H9 (cell line): ENCODE results near the gene OLFM1. TPM values are rescaled to one million over a fixed set of nuclear protein-coding genes. Genes with fewer than 3 reads are reported as not detected.

ENCODE experiments used
- DNase-seq: peaks from one replicate; pipeline ENCODE4 v3.0.0-alpha.2; 2017
- H2AFZ ChIP-seq: one replicate; pipeline ENCODE4 v1.6.1; 2013; ENCODE audit warnings: mild to moderate bottlenecking, low read length, control low read depth, moderate library complexity
- H2AK5ac ChIP-seq: 2 replicates; pipeline ENCODE4 v1.6.1; 2013; ENCODE audit warnings: low read length, control low read depth, mixed read lengths; ENCODE audit not compliant: insufficient read length
- H2BK120ac ChIP-seq: one replicate; pipeline ENCODE4 v1.6.1; 2013; ENCODE audit warnings: low read depth, mild to moderate bottlenecking, low read length, control low read depth, inconsistent platforms; ENCODE audit not compliant: poor library complexity, severe bottlenecking
- H2BK12ac ChIP-seq: 2 replicates; pipeline ENCODE4 v1.6.1; 2013; ENCODE audit warnings: low read length, control low read depth, mixed read lengths, low read depth; ENCODE audit not compliant: insufficient read length
- H2BK15ac ChIP-seq: 2 replicates; pipeline ENCODE4 v1.6.1; 2013; ENCODE audit warnings: low read depth, low read length, control low read depth
- H2BK20ac ChIP-seq: one replicate; pipeline ENCODE4 v1.6.1; 2013; ENCODE audit warnings: low read depth, mild to moderate bottlenecking, low read length, control low read depth, inconsistent platforms; ENCODE audit not compliant: poor library complexity, severe bottlenecking
- H2BK5ac ChIP-seq: 2 replicates; pipeline ENCODE4 v1.6.1; 2013; ENCODE audit warnings: low read length, control low read depth, mixed read lengths; ENCODE audit not compliant: insufficient read length
- H3K14ac ChIP-seq: 2 replicates; pipeline ENCODE4 v1.6.1; 2013; ENCODE audit warnings: low read length, control low read depth; ENCODE audit not compliant: insufficient read depth
- H3K18ac ChIP-seq: 2 replicates; pipeline ENCODE4 v1.6.1; 2013; ENCODE audit warnings: low read depth, mild to moderate bottlenecking, mixed read lengths, low read length, control low read depth; ENCODE audit not compliant: insufficient read length
- H3K23ac ChIP-seq: 2 replicates; pipeline ENCODE4 v1.6.1; 2013; ENCODE audit warnings: low read length, control low read depth, mixed read lengths, low read depth; ENCODE audit not compliant: insufficient read length
- H3K23me2 ChIP-seq: 2 replicates; pipeline ENCODE4 v1.6.1; 2013; ENCODE audit warnings: low read depth, mild to moderate bottlenecking, mixed read lengths, low read length, control low read depth; ENCODE audit not compliant: insufficient read length, poor library complexity, severe bottlenecking
- H3K27ac ChIP-seq: 2 replicates; pipeline ENCODE4 v1.5.1; 2013; ENCODE audit warnings: low read length, control low read depth, mixed read lengths, low read depth; ENCODE audit not compliant: insufficient read length
- H3K27me3 ChIP-seq: 2 replicates; pipeline ENCODE4 v1.6.1; 2013; ENCODE audit warnings: low read length, control low read depth, inconsistent platforms; ENCODE audit not compliant: insufficient read depth
- H3K4ac ChIP-seq: 2 replicates; pipeline ENCODE4 v1.6.1; 2013; ENCODE audit warnings: low read depth, mild to moderate bottlenecking, control low read depth, inconsistent platforms, low read length, moderate library complexity
- H3K4me1 ChIP-seq: 2 replicates; pipeline ENCODE4 v1.6.1; 2013; ENCODE audit warnings: low read length, control low read depth, inconsistent platforms; ENCODE audit not compliant: insufficient read depth
- H3K4me2 ChIP-seq: 2 replicates; pipeline ENCODE4 v1.6.1; 2013; ENCODE audit warnings: low read length, control low read depth, mixed read lengths; ENCODE audit not compliant: insufficient read length, insufficient read depth
- H3K56ac ChIP-seq: 2 replicates; pipeline ENCODE4 v1.6.1; 2013; ENCODE audit warnings: low read depth, mild to moderate bottlenecking, mixed read lengths, low read length, control low read depth; ENCODE audit not compliant: insufficient read length
- H3K79me1 ChIP-seq: 2 replicates; pipeline ENCODE4 v1.6.1; 2013; ENCODE audit warnings: low read depth, mild to moderate bottlenecking, moderate library complexity, low read length, control low read depth, inconsistent platforms; ENCODE audit not compliant: insufficient read depth, poor library complexity, severe bottlenecking
- H3K79me2 ChIP-seq: 2 replicates; pipeline ENCODE4 v1.6.1; 2013; ENCODE audit warnings: low read length, control low read depth, inconsistent platforms; ENCODE audit not compliant: insufficient read depth
- H3K9ac ChIP-seq: 2 replicates; pipeline ENCODE4 v1.6.1; 2013; ENCODE audit warnings: low read length, control low read depth, mixed read lengths; ENCODE audit not compliant: insufficient read length; ENCODE audit errors: extremely low read depth
- H3K9me3 ChIP-seq: one replicate; pipeline ENCODE4 v1.6.1; 2013; ENCODE audit warnings: low read depth, low read length, inconsistent platforms; ENCODE audit not compliant: control insufficient read depth
- H3T11ph ChIP-seq: one replicate; pipeline ENCODE4 v1.6.1; 2013; ENCODE audit warnings: mild to moderate bottlenecking, low read length, control low read depth, inconsistent platforms
- H4K20me1 ChIP-seq: one replicate; pipeline ENCODE4 v1.6.1; 2013; ENCODE audit not compliant: control insufficient read depth, insufficient read length, insufficient read depth
- H4K5ac ChIP-seq: 2 replicates; pipeline ENCODE4 v1.6.1; 2013; ENCODE audit warnings: low read depth, mild to moderate bottlenecking, mixed read lengths, low read length, control low read depth; ENCODE audit not compliant: insufficient read length
- H4K8ac ChIP-seq: replicated peaks from 2 replicates; pipeline ENCODE4 v1.6.1; 2013; ENCODE audit warnings: low read length, control low read depth, mixed read lengths, low read depth; ENCODE audit not compliant: insufficient read length
- H4K91ac ChIP-seq: 2 replicates; pipeline ENCODE4 v1.6.1; 2013; ENCODE audit warnings: low read depth, mild to moderate bottlenecking, moderate library complexity, mixed read lengths, low read length, control low read depth; ENCODE audit not compliant: insufficient read length
- H3K27ac Mint-ChIP-seq, 3 experiments: 2 replicates in 2 of 3; 3 replicates in 1 of 3; pipeline ENCODE4 v1.8.0; 2020 to 2021; ENCODE audit warnings: mixed read lengths in 3 of 3, mild to moderate bottlenecking in 1 of 3, moderate library complexity in 1 of 3
- H3K27me3 Mint-ChIP-seq: 2 replicates; pipeline ENCODE4 v1.8.0; 2021; ENCODE audit warnings: low read depth, mild to moderate bottlenecking, moderate library complexity, mixed read lengths
- H3K36me3 Mint-ChIP-seq, 3 experiments: 2 replicates in 2 of 3; 3 replicates in 1 of 3; pipeline ENCODE4 v1.8.0; 2020 to 2021; ENCODE audit warnings: low read depth in 3 of 3, mixed read lengths in 3 of 3; ENCODE audit not compliant: insufficient read depth in 1 of 3
- H3K4me1 Mint-ChIP-seq, 2 experiments: 2 replicates each; pipeline ENCODE4 v1.8.0; 2020; ENCODE audit warnings: mixed read lengths in 2 of 2
- H3K4me3 Mint-ChIP-seq, 2 experiments: 2 replicates in 1 of 2; 3 replicates in 1 of 2; pipeline ENCODE4 v1.8.0; 2020 to 2021; ENCODE audit warnings: mild to moderate bottlenecking in 2 of 2, mixed read lengths in 2 of 2, moderate library complexity in 1 of 2
- H3K9me3 Mint-ChIP-seq, 2 experiments: 2 replicates in 1 of 2; 3 replicates in 1 of 2; pipeline ENCODE4 v1.8.0; 2020; ENCODE audit warnings: mild to moderate bottlenecking in 2 of 2, mixed read lengths in 2 of 2, moderate library complexity in 1 of 2
- WGBS: extraction: QIAGEN DNeasy Blood & Tissue Kit; methylation state at CpG from one replicate; pipeline ENCODE4 v1.1.7; 2013; ENCODE audit warnings: missing lambda C conversion rate, low lambda C conversion rate, mixed read lengths; ENCODE audit not compliant: insufficient read length; ENCODE audit errors: extremely low coverage; 5-methylcytosine and 5-hydroxymethylcytosine counted together
- total RNA-seq: library from RNA; stranded (reverse); gene quantifications from 2 replicates; pipeline ENCODE4 v1.2.1, GENCODE V29; 2021
- TF ChIP-seq, protein P1 (sequence below): fragments of 200-600 bp; sonication (generic); conservative IDR thresholded peaks from 3 replicates; pipeline ENCODE4 v1.8.0; 2021; ENCODE audit warnings: antibody characterized with exemption, mild to moderate bottlenecking

Gene OLFM1
- total RNA-seq, 1 experiment from 2014 or later, result 34.1 TPM

- DNase-seq, result no peak
- Histone ChIP-seq H3K23me2 (no peaks in the 10 kb centered on the region), H3K18ac (no peak overlapping the region), H2BK15ac (no peak overlapping the region), H2AK5ac (no peak overlapping the region), H3K4me2 (no peak overlapping the region), H4K20me1 (peaks cover 2% of the 10 kb centered on the region), H4K91ac (no peak overlapping the region), H3K56ac (no peak overlapping the region), H3K79me1 (no peaks in the 10 kb centered on the region), H3K9me3 (no peaks in the 10 kb centered on the region), H4K5ac (no peak overlapping the region), H3K4ac (no peak overlapping the region), H2BK20ac (no peak overlapping the region), H2BK5ac (no peak overlapping the region), H3K79me2 (0 out of 2 replicates have a peak, but pooled peaks cover 1% of the 10 kb centered on the region), H3T11ph (no peak overlapping the region), H3K9ac (no peak overlapping the region), H4K8ac (no peak overlapping the region), H3K27ac (no peak overlapping the region), H3K23ac (no peak overlapping the region), H2BK120ac (no peak overlapping the region), H3K4me1 (no peaks in the 10 kb centered on the region), H3K14ac (no peak overlapping the region), H3K27me3 (no peaks in the 10 kb centered on the region; the same call in 1 of the 2 replicates), H2BK12ac (no peak overlapping the region), H2AFZ (no peak overlapping the region)
- no CpG with 5 or more reads among the region's 7 CpGs for WGBS
- Mint-ChIP-seq H3K27ac (no peak overlapping the region), H3K36me3 (peaks cover 2 to 7% (median 6%) of the 10 kb centered on the region in 3 experiments; a peak in 5 of 7 replicates), H3K9me3 (peaks cover 8% of the 10 kb centered on the region in 2 experiments), H3K4me3 (no peak overlapping the region), H3K27me3 (peaks cover 1% of the 10 kb centered on the region; the same call in 1 of the 2 replicates), H3K4me1 (peaks cover 5 to 10% of the 10 kb centered on the region in 2 experiments; a peak in 2 of 4 replicates)
- TF ChIP-seq, protein P1, sequence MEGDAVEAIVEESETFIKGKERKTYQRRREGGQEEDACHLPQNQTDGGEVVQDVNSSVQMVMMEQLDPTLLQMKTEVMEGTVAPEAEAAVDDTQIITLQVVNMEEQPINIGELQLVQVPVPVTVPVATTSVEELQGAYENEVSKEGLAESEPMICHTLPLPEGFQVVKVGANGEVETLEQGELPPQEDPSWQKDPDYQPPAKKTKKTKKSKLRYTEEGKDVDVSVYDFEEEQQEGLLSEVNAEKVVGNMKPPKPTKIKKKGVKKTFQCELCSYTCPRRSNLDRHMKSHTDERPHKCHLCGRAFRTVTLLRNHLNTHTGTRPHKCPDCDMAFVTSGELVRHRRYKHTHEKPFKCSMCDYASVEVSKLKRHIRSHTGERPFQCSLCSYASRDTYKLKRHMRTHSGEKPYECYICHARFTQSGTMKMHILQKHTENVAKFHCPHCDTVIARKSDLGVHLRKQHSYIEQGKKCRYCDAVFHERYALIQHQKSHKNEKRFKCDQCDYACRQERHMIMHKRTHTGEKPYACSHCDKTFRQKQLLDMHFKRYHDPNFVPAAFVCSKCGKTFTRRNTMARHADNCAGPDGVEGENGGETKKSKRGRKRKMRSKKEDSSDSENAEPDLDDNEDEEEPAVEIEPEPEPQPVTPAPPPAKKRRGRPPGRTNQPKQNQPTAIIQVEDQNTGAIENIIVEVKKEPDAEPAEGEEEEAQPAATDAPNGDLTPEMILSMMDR, result no peak
Measured at GRCh38 chr9:135129137-135129695, 41.7 kb downstream of the OLFM1 start.
